ENCODE results near the gene RHOA. TPM values are rescaled to one million over a fixed set of nuclear protein-coding genes. Genes with fewer than 3 reads are reported as not detected.

RHOA gene
- total RNA-seq, 2 donors from 2014 or later = 524 to 630 TPM

DNA sequence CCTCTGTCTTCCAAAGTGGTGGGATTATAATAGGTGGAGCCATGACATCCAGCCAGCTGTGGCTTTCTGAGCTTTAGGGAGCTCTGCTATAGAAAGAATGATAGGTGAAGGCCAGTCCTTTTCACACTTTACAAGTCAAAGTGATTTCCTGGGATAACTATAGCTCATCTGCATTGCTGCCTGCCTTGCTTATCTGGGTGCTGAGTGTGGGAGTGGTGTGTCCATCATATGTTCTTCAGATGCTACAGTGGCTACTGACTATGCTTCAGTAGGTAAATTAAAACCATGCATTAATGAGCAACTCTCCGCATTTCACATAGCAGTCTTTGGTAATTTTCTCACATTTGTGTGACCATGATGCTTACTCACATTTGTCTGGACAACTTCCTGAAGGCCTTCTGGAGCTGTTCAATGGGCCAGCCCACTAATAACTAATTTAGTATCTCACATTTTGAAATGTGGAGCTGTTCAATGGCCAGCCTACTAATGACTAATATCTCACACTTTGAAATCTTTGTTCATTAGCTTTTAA, 23.4 kb downstream of the RHOA start:
- no peaks in the 10 kb centered on the region for H3K27me3 ChIP-seq (replicated peaks; ENCODE audit: insufficient read depth)
- no peak overlapping the region for H3K4me3 ChIP-seq
- H3K27ac ChIP-seq = no peak overlapping the region
- TF ChIP-seq, protein P1, sequence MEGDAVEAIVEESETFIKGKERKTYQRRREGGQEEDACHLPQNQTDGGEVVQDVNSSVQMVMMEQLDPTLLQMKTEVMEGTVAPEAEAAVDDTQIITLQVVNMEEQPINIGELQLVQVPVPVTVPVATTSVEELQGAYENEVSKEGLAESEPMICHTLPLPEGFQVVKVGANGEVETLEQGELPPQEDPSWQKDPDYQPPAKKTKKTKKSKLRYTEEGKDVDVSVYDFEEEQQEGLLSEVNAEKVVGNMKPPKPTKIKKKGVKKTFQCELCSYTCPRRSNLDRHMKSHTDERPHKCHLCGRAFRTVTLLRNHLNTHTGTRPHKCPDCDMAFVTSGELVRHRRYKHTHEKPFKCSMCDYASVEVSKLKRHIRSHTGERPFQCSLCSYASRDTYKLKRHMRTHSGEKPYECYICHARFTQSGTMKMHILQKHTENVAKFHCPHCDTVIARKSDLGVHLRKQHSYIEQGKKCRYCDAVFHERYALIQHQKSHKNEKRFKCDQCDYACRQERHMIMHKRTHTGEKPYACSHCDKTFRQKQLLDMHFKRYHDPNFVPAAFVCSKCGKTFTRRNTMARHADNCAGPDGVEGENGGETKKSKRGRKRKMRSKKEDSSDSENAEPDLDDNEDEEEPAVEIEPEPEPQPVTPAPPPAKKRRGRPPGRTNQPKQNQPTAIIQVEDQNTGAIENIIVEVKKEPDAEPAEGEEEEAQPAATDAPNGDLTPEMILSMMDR (IDR thresholded peaks at IDR 0.05) = no peak
- DNase-seq (ENCODE audit: low spot score) (no peak), ATAC-seq (ENCODE audit: insufficient number of reproducible peaks, low FRiP score, low read depth) (no peak)
- H3K9me3 ChIP-seq = no peaks in the 10 kb centered on the region
- peaks cover 9 to 67% of the 10 kb centered on the region in 2 donors for H3K4me1 ChIP-seq (ENCODE audit: control insufficient read depth in 1 of 2, low read depth in 2 of 2)
- H3K36me3 ChIP-seq = no peaks in the 10 kb centered on the region

DNA sequence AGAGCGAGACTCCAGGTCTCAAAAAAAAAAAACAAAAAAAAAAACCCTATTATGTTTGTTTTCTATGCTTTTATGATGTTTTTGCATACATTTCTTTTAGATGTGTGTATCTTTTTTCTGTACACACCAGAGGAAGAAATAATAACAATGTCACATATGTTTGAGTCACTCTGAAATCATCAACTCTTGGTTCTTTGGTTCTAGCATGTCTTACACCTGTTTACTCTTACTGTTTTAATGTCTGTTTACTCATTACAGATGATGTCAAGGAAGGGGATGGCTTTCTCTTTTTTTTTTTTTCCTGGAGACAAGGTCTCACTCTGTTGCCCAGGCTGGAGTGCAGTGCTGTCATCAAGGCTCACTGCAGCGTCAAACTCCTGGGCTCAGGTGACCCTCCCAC, 24.1 kb downstream of the RHOA start:
- DNase-seq (ENCODE audit: low spot score) = no peak
- no peaks in the 10 kb centered on the region for H3K9me3 ChIP-seq
- no peaks in the 10 kb centered on the region for H3K36me3 ChIP-seq
- no peak for ATAC-seq (ENCODE audit: insufficient number of reproducible peaks, low FRiP score, low read depth)
- no peak overlapping the region for H3K27ac ChIP-seq
- no peaks in the 10 kb centered on the region for H3K27me3 ChIP-seq (replicated peaks; ENCODE audit: insufficient read depth)
- peaks cover 9 to 67% of the 10 kb centered on the region in 2 donors for H3K4me1 ChIP-seq (ENCODE audit: control insufficient read depth in 1 of 2, low read depth in 2 of 2)
- TF ChIP-seq, protein P1 (IDR thresholded peaks at IDR 0.05) = no peak
- no peak overlapping the region for H3K4me3 ChIP-seq

DNA sequence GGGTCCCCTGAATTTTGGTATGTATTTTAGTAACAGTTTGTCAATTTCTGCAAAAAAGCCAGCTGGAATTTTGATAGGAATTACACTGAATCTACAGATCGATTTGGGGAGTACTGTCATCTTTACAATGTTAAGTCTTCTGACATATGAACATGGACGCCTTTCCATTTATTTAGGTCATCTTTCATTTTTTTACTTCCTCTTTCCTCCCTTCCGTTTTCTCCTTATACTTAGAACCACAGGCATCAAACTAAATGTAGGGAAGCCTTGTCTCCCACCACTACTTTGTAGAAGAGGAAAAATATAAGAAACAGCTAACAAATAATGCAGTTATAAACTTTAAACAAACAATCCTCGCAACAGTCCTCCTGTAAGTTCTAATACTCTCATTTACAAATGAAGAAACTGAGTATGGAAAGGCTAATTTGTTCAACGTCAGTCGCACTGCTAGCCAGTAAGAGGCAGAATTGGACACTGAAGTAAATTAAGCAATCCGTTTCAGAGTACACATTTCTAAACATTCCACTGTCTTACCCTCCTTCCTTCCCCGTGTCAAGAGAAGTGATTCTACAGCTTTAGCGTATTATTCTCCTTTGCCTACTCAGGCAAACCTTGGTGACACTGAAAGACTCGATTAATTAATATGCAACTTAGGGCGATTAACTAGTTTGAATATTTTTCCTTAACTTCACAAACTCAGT, 25.6 kb downstream of the RHOA start:
- ATAC-seq (ENCODE audit: insufficient number of reproducible peaks, low FRiP score, low read depth) (no peak), DNase-seq (ENCODE audit: low spot score) (no peak)
- Histone ChIP-seq H3K27me3 (replicated peaks; ENCODE audit: insufficient read depth) (no peaks in the 10 kb centered on the region), H3K4me1 (ENCODE audit: control insufficient read depth in 1 of 2, low read depth in 2 of 2) (peaks cover 9 to 64% of the 10 kb centered on the region in 2 donors), H3K4me3 (no peak overlapping the region), H3K9me3 (no peaks in the 10 kb centered on the region), H3K36me3 (no peaks in the 10 kb centered on the region), H3K27ac (no peak overlapping the region)
- TF ChIP-seq, protein P1 (IDR thresholded peaks at IDR 0.05) = no peak

DNA sequence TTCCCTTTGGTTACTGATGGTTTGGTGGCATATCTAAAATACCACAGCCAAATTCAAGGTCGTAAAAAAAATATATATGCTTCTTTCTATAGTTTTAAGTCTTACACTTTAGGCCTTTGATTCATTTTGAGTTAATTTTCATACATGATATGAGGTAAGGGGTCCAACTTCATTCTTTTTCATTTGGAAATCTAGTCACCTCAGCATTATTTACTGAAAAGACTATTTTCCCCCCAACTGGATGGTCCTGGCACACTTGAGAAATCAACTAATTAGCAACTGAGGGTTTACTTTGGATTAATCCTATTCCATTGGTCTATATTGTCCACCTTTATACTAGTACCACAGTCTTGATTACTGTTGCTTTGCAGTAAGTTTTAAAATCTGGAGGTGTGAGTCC, 26.2 kb downstream of the RHOA start:
- TF ChIP-seq, protein P1 (IDR thresholded peaks at IDR 0.05) = no peak
- Histone ChIP-seq H3K4me1 (ENCODE audit: control insufficient read depth in 1 of 2, low read depth in 2 of 2) (peaks cover 9 to 59% of the 10 kb centered on the region in 2 donors), H3K4me3 (no peak overlapping the region), H3K27ac (no peak overlapping the region), H3K36me3 (no peaks in the 10 kb centered on the region), H3K27me3 (replicated peaks; ENCODE audit: insufficient read depth) (no peaks in the 10 kb centered on the region), H3K9me3 (no peaks in the 10 kb centered on the region)
- ATAC-seq (ENCODE audit: insufficient number of reproducible peaks, low FRiP score, low read depth) = no peak
- no peak for DNase-seq (ENCODE audit: low spot score)

DNA sequence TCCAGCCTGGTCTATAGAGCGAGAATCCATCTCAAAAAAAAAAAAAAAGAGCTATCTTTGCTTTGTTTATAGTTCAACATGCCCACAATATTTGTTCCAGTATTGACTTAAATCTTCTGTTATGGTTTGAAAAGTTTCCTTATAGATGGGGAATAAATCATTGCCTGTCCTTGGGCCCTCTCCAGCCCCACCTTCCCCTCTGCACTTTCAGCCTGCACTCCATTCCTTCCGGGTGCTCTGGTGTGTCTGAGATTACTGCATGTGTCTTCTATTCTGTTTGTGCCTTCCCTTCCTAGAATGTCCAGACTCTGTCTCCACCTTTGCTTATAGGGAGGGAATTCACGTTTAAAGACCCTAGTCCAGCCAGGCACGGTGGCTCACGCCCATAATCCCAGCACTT, 28.4 kb downstream of the RHOA start:
- Histone ChIP-seq H3K27me3 (replicated peaks; ENCODE audit: insufficient read depth) (no peaks in the 10 kb centered on the region), H3K9me3 (no peaks in the 10 kb centered on the region), H3K27ac (no peak overlapping the region), H3K4me3 (no peak overlapping the region), H3K36me3 (no peaks in the 10 kb centered on the region), H3K4me1 (ENCODE audit: control insufficient read depth in 1 of 2, low read depth in 2 of 2) (peaks cover 23 to 65% of the 10 kb centered on the region in 2 donors)
- DNase-seq (ENCODE audit: low spot score) (no peak), ATAC-seq (ENCODE audit: insufficient number of reproducible peaks, low FRiP score, low read depth) (no peak)
- TF ChIP-seq, protein P1 (IDR thresholded peaks at IDR 0.05) = no peak

Data from thoracic aorta (tissue), 2 donors.